Naive thymus-derived CD8-positive, alpha-beta T cell (primary cell): Measurements from ENCODE around the gene ISYNA1. TPM values are rescaled to one million over a fixed set of nuclear protein-coding genes. Genes with fewer than 3 reads are reported as not detected.
"Not testable (repeated sequence)": the region's sequence is repeated elsewhere in the genome, so short reads cannot be mapped to it uniquely, and the experiment has no call there.

Experiments
- ATAC-seq, 2 donors: fragments of 150-1000 bp; cut with Tn5 transposase in 1 of 2; sonication (Bioruptor Pico), chemical (Tn5 transposase) in 1 of 2; 1 replicate in 1 of 2; 2 replicates in 1 of 2; pipeline ENCODE4 v1.10.0; 2021; ENCODE audit warnings: mild to moderate bottlenecking in 2 of 2, moderate library complexity in 2 of 2
- POLR2A ChIA-PET: fragments of 350-600 bp; sonication (Branson Sonifier 250); formaldehyde crosslinking; loops from one replicate; lab custom pipeline; 2021; ENCODE audit warnings: antibody characterized with exemption; lab: Charles Lee
- DNase-seq, 10 donors: peaks; one replicate each; pipeline versions ENCODE4 v3.0.0 to v3.0.0-alpha.2; 2020 to 2022
- H3K27ac Mint-ChIP-seq, 10 donors: one replicate each; pipeline ENCODE4 v1.8.0; 2020 to 2022; ENCODE audit warnings: mild to moderate bottlenecking in 10 of 10, mixed read lengths in 10 of 10, moderate library complexity in 4 of 10, inconsistent platforms in 1 of 10
- H3K27me3 Mint-ChIP-seq, 5 donors: one replicate each; pipeline ENCODE4 v1.8.0; 2021 to 2022; ENCODE audit warnings: mixed read lengths in 5 of 5
- H3K36me3 Mint-ChIP-seq, 3 donors: one replicate each; pipeline ENCODE4 v1.8.0; 2020 to 2022; ENCODE audit warnings: mixed read lengths in 3 of 3, mild to moderate bottlenecking in 2 of 3, inconsistent platforms in 1 of 3
- H3K4me1 Mint-ChIP-seq, 4 donors: one replicate each; pipeline ENCODE4 v1.8.0; 2021 to 2022; ENCODE audit warnings: mixed read lengths in 4 of 4
- H3K4me3 Mint-ChIP-seq, 10 donors: one replicate each; pipeline ENCODE4 v1.8.0; 2020 to 2022; ENCODE audit warnings: mild to moderate bottlenecking in 10 of 10, mixed read lengths in 10 of 10, moderate library complexity in 6 of 10, inconsistent platforms in 1 of 10
- H3K9me3 Mint-ChIP-seq, 9 donors: one replicate each; pipeline ENCODE4 v1.8.0; 2020 to 2022; ENCODE audit warnings: mixed read lengths in 9 of 9, mild to moderate bottlenecking in 3 of 9, inconsistent platforms in 1 of 9, moderate library complexity in 1 of 9
- polyA plus RNA-seq, 3 donors: library from polyadenylated mRNA; unstranded; fragments of 300-500 nt; fragmentation: Illumina TruSeq; gene quantifications; one replicate each; pipeline ENCODE4 v1.2.3, GENCODE V29; 2021
- total RNA-seq, 8 experiments: library from RNA in 2 of 8; stranded (reverse) in 2 of 8; gene quantifications; one replicate each; pipeline ENCODE4 v1.2.3 and lab custom pipeline; 2021 to 2026

Gene ISYNA1
- total and polyA plus RNA-seq, 5 experiments from 2014 or later = 28.3 to 63.7 (median 53.2) TPM

GRCh38 chr19:18408053-18408476, 29.9 kb downstream of the ISYNA1 start:
- DNase-seq = no peak
- POLR2A ChIA-PET = no interaction called here
- Mint-ChIP-seq H3K4me3 (no peak overlapping the region), H3K27ac (no peak overlapping the region), H3K36me3 (no peaks in the 10 kb centered on the region), H3K4me1 (peaks cover 0 to 12% (median 4%) of the 10 kb centered on the region in 4 donors), H3K27me3 (peaks cover 2 to 13% (median 4%) of the 10 kb centered on the region in 5 donors), H3K9me3 (no peaks in the 10 kb centered on the region)
- ATAC-seq = peak in 1 of 2 donors; percentile 32

- H3K4me3 Mint-ChIP-seq = no peak overlapping the region
- peaks cover 0 to 19% (median 4%) of the 10 kb centered on the region in 4 donors for H3K4me1 Mint-ChIP-seq
- H3K36me3 Mint-ChIP-seq = no peaks in the 10 kb centered on the region
- no peak for DNase-seq
- H3K27me3 Mint-ChIP-seq = peaks cover 0 to 7% (median 3%) of the 10 kb centered on the region in 5 donors
- no peaks in the 10 kb centered on the region for H3K9me3 Mint-ChIP-seq
- H3K27ac Mint-ChIP-seq = no peak overlapping the region
- ATAC-seq = no peak
- POLR2A ChIA-PET = no interaction called here
Observed at GRCh38 chr19:18406749-18407148, 31.2 kb downstream of the ISYNA1 start.

- H3K36me3 Mint-ChIP-seq, H3K4me3 Mint-ChIP-seq, H3K27ac Mint-ChIP-seq, DNase-seq, H3K27me3 Mint-ChIP-seq, ATAC-seq, H3K9me3 Mint-ChIP-seq: not testable (repeated sequence)
- H3K4me1 Mint-ChIP-seq = peaks cover 0 to 26% (median 4%) of the 10 kb centered on the region in 4 donors
- POLR2A ChIA-PET = interaction anchor here (0.7 kb wide), 1 partner anchor 73 kb away, joined by 5 read pairs; no protein-coding TSS in a partner anchor
Observed at GRCh38 chr19:18405754-18406153, 32.2 kb downstream of the ISYNA1 start.

GRCh38 chr19:18402455-18403248, 35.3 kb downstream of the ISYNA1 start:
- Mint-ChIP-seq H3K4me3 (peak overlapping the region in 1 of 10 donors; percentile 64), H3K4me1 (peaks cover 2 to 23% (median 3%) of the 10 kb centered on the region in 4 donors), H3K27ac (peak overlapping the region in 2 of 10 donors; percentile 21 to 31), H3K27me3 (peaks cover 0 to 13% (median 2%) of the 10 kb centered on the region in 5 donors)
- DNase-seq, ATAC-seq, H3K9me3 Mint-ChIP-seq, H3K36me3 Mint-ChIP-seq: not testable (repeated sequence)
- POLR2A ChIA-PET = interaction anchor here (1.2 kb wide), 1 partner anchor 16 kb away, joined by 3 read pairs; no protein-coding TSS in a partner anchor

GRCh38 chr19:18401580-18402112, 36.3 kb downstream of the ISYNA1 start:
- H3K27ac Mint-ChIP-seq = peak overlapping the region in 3 of 10 donors; percentile 36 to 71 (median 38)
- H3K36me3 Mint-ChIP-seq = no peaks in the 10 kb centered on the region
- POLR2A ChIA-PET = interaction anchor here (1.2 kb wide), 1 partner anchor 17 kb away, joined by 3 read pairs; no protein-coding TSS in a partner anchor
- peaks cover 0 to 22% (median 5%) of the 10 kb centered on the region in 5 donors for H3K27me3 Mint-ChIP-seq
- ATAC-seq (no peak), DNase-seq (no peak)
- H3K9me3 Mint-ChIP-seq = no peaks in the 10 kb centered on the region
- peaks cover 3 to 26% (median 7%) of the 10 kb centered on the region in 4 donors for H3K4me1 Mint-ChIP-seq
- H3K4me3 Mint-ChIP-seq = peak overlapping the region in 1 of 10 donors; percentile 11

GRCh38 chr19:18399008-18399407, 38.9 kb downstream of the ISYNA1 start:
- Mint-ChIP-seq H3K36me3 (no peaks in the 10 kb centered on the region), H3K4me1 (peaks cover 3 to 26% (median 7%) of the 10 kb centered on the region in 4 donors), H3K4me3 (no peak overlapping the region), H3K27me3 (peaks cover under 1 to 40% (median 7%) of the 10 kb centered on the region in 5 donors), H3K27ac (peak overlapping the region in 1 of 10 donors; percentile 1), H3K9me3 (no peaks in the 10 kb centered on the region)
- POLR2A ChIA-PET = no interaction called here
- no peak for ATAC-seq
- DNase-seq = no peak

- H3K36me3 Mint-ChIP-seq = no peaks in the 10 kb centered on the region
- H3K27me3 Mint-ChIP-seq = peaks cover 2 to 50% (median 9%) of the 10 kb centered on the region in 5 donors
- DNase-seq = peak in 1 of 10 donors; percentile 21
- peak; percentile 64 to 66 for ATAC-seq
- H3K9me3 Mint-ChIP-seq = no peaks in the 10 kb centered on the region
- POLR2A ChIA-PET = interaction anchor here (0.6 kb wide), 1 partner anchor 141 kb away, joined by 3 read pairs; no protein-coding TSS in a partner anchor
- peak within 1 kb of the TSS in 1 of 10 donors; percentile 21 for H3K27ac Mint-ChIP-seq
- H3K4me1 Mint-ChIP-seq = peaks cover 3 to 22% (median 7%) of the 10 kb centered on the region in 4 donors
- H3K4me3 Mint-ChIP-seq = peak within 1 kb of the TSS in 4 of 10 donors; percentile 10 to 61 (median 29)
Observed at GRCh38 chr19:18397242-18398202, 40.4 kb downstream of the ISYNA1 start, which contains the start of gene LRRC25. TSS of gene LRRC25 (minus strand) at chr19:18397622. CDS start at chr19:18396963, 659 bp downstream.

- no peaks in the 10 kb centered on the region for H3K36me3 Mint-ChIP-seq
- no peaks in the 10 kb centered on the region for H3K9me3 Mint-ChIP-seq
- H3K27me3 Mint-ChIP-seq = peaks cover 2 to 53% (median 9%) of the 10 kb centered on the region in 5 donors
- POLR2A ChIA-PET = no interaction called here
- no peak overlapping the region for H3K27ac Mint-ChIP-seq
- peak overlapping the region in 1 of 10 donors; percentile 61 for H3K4me3 Mint-ChIP-seq
- ATAC-seq (no peak), DNase-seq (no peak)
- H3K4me1 Mint-ChIP-seq = peaks cover 3 to 23% (median 7%) of the 10 kb centered on the region in 4 donors
Observed at GRCh38 chr19:18396471-18397241, 41.3 kb downstream of the ISYNA1 start.

GRCh38 chr19:18393836-18394235, 44.1 kb downstream of the ISYNA1 start:
- ATAC-seq (no peak), DNase-seq (no peak)
- POLR2A ChIA-PET = interaction anchor here (0.7 kb wide), 1 partner anchor 162 kb away, joined by 4 read pairs; no protein-coding TSS in a partner anchor
- peak overlapping the region in 1 of 10 donors; percentile 43 for H3K27ac Mint-ChIP-seq
- peaks cover 4 to 16% (median 8%) of the 10 kb centered on the region in 4 donors for H3K4me1 Mint-ChIP-seq
- H3K4me3 Mint-ChIP-seq = peak overlapping the region in 1 of 10 donors; percentile 79
- H3K9me3 Mint-ChIP-seq = no peaks in the 10 kb centered on the region
- H3K36me3 Mint-ChIP-seq = no peaks in the 10 kb centered on the region
- H3K27me3 Mint-ChIP-seq = peaks cover 4 to 61% (median 15%) of the 10 kb centered on the region in 5 donors

- DNase-seq = no peak
- POLR2A ChIA-PET = interaction anchor here (0.6 to 0.7 kb wide), 3 partner anchors 9 to 307 kb away, joined by 3 to 4 read pairs (median 4); no protein-coding TSS in a partner anchor
- H3K9me3 Mint-ChIP-seq = no peaks in the 10 kb centered on the region
- H3K4me1 Mint-ChIP-seq = peaks cover 4 to 20% (median 8%) of the 10 kb centered on the region in 4 donors
- H3K4me3 Mint-ChIP-seq = peak overlapping the region in 1 of 10 donors; percentile 50
- peaks cover 4 to 54% (median 15%) of the 10 kb centered on the region in 5 donors for H3K27me3 Mint-ChIP-seq
- no peak for ATAC-seq
- no peaks in the 10 kb centered on the region for H3K36me3 Mint-ChIP-seq
- H3K27ac Mint-ChIP-seq = no peak overlapping the region
Observed at GRCh38 chr19:18392926-18393325, 45.0 kb downstream of the ISYNA1 start.

GRCh38 chr19:18392417-18392816, 45.5 kb downstream of the ISYNA1 start:
- peak overlapping the region in 1 of 10 donors; percentile 50 for H3K4me3 Mint-ChIP-seq
- peaks cover 2 to 19% (median 9%) of the 10 kb centered on the region in 4 donors for H3K4me1 Mint-ChIP-seq
- POLR2A ChIA-PET = interaction anchor here (0.6 kb wide), 1 partner anchor 9 kb away, joined by 4 read pairs; no protein-coding TSS in a partner anchor
- no peak for DNase-seq
- no peak for ATAC-seq
- H3K27ac Mint-ChIP-seq = no peak overlapping the region
- no peaks in the 10 kb centered on the region for H3K9me3 Mint-ChIP-seq
- H3K36me3 Mint-ChIP-seq = no peaks in the 10 kb centered on the region
- peaks cover 5 to 53% (median 10%) of the 10 kb centered on the region in 5 donors for H3K27me3 Mint-ChIP-seq
